Measurements from ENCODE around the gene MVK. TPM values are rescaled to one million over a fixed set of nuclear protein-coding genes. Genes with fewer than 3 reads are reported as not detected.
A peak's percentile ranks its signal among the peaks of the same experiment; 100 is the strongest.

MVK gene
- total RNA-seq, 2 donors from 2014 or later: 12.8 to 22.6 TPM

DNA sequence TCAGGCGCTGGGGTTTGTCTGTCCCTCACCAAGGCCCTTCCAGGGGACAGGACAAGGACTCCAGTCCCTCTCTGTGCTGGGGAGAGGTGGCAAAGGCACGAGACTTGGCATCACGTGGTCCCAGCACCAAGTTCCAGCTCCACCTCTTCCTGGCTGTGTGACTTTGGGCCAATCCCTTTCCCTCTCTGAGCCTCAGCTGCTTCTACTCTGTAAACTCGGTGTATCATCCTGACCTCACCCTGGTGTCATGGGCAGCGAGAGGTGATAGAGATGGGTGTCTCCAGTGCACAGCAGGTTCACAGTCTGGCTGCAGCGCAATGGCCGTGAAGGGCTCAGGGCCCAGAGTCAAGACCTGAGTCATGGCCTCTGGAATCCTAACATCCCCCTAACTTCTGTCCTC is 54.0 kb downstream of the MVK start:
- Histone ChIP-seq H3K36me3 (ENCODE audit: control insufficient read depth, insufficient read depth, low read length) (no peaks in the 10 kb centered on the region), H3K27ac (ENCODE audit: low read depth, low read length) (no peak overlapping the region), H3K9ac (ENCODE audit: extremely low read depth, low read length, poor library complexity, severe bottlenecking) (no peak overlapping the region), H3K27me3 (ENCODE audit: control insufficient read depth, insufficient read depth, low read length, poor library complexity, severe bottlenecking) (no peaks in the 10 kb centered on the region), H3K4me1 (ENCODE audit: control insufficient read depth, insufficient read depth, low read length) (peaks cover 9% of the 10 kb centered on the region), H3K9me3 (ENCODE audit: control insufficient read depth, low read length) (no peaks in the 10 kb centered on the region), H3K4me3 (ENCODE audit: low read length) (no peak overlapping the region)
- WGBS, 2 experiments (ENCODE audit: insufficient coverage in 1 of 2, insufficient read length in 1 of 2): 76 to 78% methylated on average over 5 to 7 of the region's 7 CpGs
- H3K27me3 Mint-ChIP-seq (ENCODE audit: insufficient read depth): no peaks in the 10 kb centered on the region
- H3K4me3 Mint-ChIP-seq: no peak overlapping the region
- H3K4me1 Mint-ChIP-seq: peaks cover 13% of the 10 kb centered on the region
- no peaks in the 10 kb centered on the region for H3K36me3 Mint-ChIP-seq (ENCODE audit: low read depth)
- no peaks in the 10 kb centered on the region for H3K9me3 Mint-ChIP-seq
- no peak overlapping the region for H3K27ac Mint-ChIP-seq
- DNase-seq: no peak
- TF ChIP-seq, protein P1, sequence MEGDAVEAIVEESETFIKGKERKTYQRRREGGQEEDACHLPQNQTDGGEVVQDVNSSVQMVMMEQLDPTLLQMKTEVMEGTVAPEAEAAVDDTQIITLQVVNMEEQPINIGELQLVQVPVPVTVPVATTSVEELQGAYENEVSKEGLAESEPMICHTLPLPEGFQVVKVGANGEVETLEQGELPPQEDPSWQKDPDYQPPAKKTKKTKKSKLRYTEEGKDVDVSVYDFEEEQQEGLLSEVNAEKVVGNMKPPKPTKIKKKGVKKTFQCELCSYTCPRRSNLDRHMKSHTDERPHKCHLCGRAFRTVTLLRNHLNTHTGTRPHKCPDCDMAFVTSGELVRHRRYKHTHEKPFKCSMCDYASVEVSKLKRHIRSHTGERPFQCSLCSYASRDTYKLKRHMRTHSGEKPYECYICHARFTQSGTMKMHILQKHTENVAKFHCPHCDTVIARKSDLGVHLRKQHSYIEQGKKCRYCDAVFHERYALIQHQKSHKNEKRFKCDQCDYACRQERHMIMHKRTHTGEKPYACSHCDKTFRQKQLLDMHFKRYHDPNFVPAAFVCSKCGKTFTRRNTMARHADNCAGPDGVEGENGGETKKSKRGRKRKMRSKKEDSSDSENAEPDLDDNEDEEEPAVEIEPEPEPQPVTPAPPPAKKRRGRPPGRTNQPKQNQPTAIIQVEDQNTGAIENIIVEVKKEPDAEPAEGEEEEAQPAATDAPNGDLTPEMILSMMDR (conservative IDR thresholded peaks at IDR 0.05): no peak

DNA sequence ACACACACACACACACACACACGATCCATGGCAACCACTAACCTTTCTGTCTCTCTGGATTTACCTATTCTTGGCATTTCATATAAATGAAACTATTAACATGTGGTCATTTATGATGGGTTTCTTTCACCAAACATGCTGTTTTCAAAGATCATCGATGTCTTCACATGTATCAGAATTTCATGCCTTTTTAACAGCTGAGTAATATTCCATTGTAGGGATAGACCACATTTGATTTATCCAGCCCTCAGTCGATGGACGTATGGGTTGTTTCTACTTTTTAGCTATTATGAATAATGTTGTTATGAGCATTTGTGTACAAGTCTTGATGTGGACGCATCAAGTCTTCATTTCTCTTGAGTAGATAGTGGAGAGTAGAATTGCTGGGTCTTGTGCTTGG is 56.5 kb downstream of the MVK start:
- Histone ChIP-seq H3K4me1 (ENCODE audit: control insufficient read depth, insufficient read depth, low read length) (no peaks in the 10 kb centered on the region), H3K27me3 (ENCODE audit: control insufficient read depth, insufficient read depth, low read length, poor library complexity, severe bottlenecking) (no peaks in the 10 kb centered on the region), H3K36me3 (ENCODE audit: control insufficient read depth, insufficient read depth, low read length) (no peaks in the 10 kb centered on the region), H3K4me3 (ENCODE audit: low read length) (no peak overlapping the region), H3K9ac (ENCODE audit: extremely low read depth, low read length, poor library complexity, severe bottlenecking) (no peak overlapping the region), H3K9me3 (ENCODE audit: control insufficient read depth, low read length) (no peaks in the 10 kb centered on the region), H3K27ac (ENCODE audit: low read depth, low read length) (no peak overlapping the region)
- no peak for DNase-seq
- H3K36me3 Mint-ChIP-seq (ENCODE audit: low read depth): no peaks in the 10 kb centered on the region
- H3K27ac Mint-ChIP-seq: no peak overlapping the region
- no peak overlapping the region for H3K4me3 Mint-ChIP-seq
- peaks cover 7% of the 10 kb centered on the region for H3K4me1 Mint-ChIP-seq
- H3K27me3 Mint-ChIP-seq (ENCODE audit: insufficient read depth): no peaks in the 10 kb centered on the region
- TF ChIP-seq, protein P1 (conservative IDR thresholded peaks at IDR 0.05): no peak
- no peaks in the 10 kb centered on the region for H3K9me3 Mint-ChIP-seq
- 82 to 94% methylated on average over 3 to 5 of the region's 5 CpGs for WGBS, 2 experiments (ENCODE audit: insufficient coverage in 1 of 2, insufficient read length in 1 of 2)

DNA sequence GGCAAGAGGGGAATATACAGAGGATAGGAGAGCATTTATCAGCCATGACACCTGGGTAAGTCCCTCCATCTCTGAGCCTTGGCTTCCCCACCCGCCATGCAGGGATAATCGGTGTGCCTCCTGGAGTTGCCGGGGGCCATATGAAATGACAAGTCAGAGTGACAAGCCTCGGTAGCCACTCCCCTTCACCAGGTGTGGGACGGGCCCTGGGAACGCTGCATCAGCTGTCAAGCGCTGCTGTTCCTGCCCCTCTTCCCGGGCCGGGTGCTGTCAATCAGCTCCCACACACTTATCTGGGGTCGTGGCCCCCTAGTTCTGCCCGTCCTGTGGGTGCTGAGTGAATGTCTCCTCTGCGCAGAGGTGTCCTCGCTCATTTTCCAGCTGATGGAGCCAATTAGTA is 57.2 kb downstream of the MVK start:
- Histone ChIP-seq H3K4me1 (ENCODE audit: control insufficient read depth, insufficient read depth, low read length) (no peaks in the 10 kb centered on the region), H3K4me3 (ENCODE audit: low read length) (no peak overlapping the region), H3K36me3 (ENCODE audit: control insufficient read depth, insufficient read depth, low read length) (no peaks in the 10 kb centered on the region), H3K27ac (ENCODE audit: low read depth, low read length) (no peak overlapping the region), H3K27me3 (ENCODE audit: control insufficient read depth, insufficient read depth, low read length, poor library complexity, severe bottlenecking) (no peaks in the 10 kb centered on the region), H3K9ac (ENCODE audit: extremely low read depth, low read length, poor library complexity, severe bottlenecking) (no peak overlapping the region), H3K9me3 (ENCODE audit: control insufficient read depth, low read length) (no peaks in the 10 kb centered on the region)
- Mint-ChIP-seq H3K9me3 (no peaks in the 10 kb centered on the region), H3K4me1 (peaks cover 7% of the 10 kb centered on the region), H3K27me3 (ENCODE audit: insufficient read depth) (no peaks in the 10 kb centered on the region), H3K4me3 (no peak overlapping the region), H3K36me3 (ENCODE audit: low read depth) (no peaks in the 10 kb centered on the region), H3K27ac (no peak overlapping the region)
- TF ChIP-seq, protein P1 (conservative IDR thresholded peaks at IDR 0.05): no peak
- WGBS, 2 experiments (ENCODE audit: insufficient coverage in 1 of 2, insufficient read length in 1 of 2): 85 to 88% methylated on average over 8 to 13 of the region's 13 CpGs
- DNase-seq: peak; percentile 68

All from endodermal cell (in vitro differentiated cells).